Measurements from ENCODE around the gene ULK1. TPM values are rescaled to one million over a fixed set of nuclear protein-coding genes. Genes with fewer than 3 reads are reported as not detected.

The ULK1 gene
- polyA plus RNA-seq, 2 donors: 11.5 to 31.6 TPM

DNA sequence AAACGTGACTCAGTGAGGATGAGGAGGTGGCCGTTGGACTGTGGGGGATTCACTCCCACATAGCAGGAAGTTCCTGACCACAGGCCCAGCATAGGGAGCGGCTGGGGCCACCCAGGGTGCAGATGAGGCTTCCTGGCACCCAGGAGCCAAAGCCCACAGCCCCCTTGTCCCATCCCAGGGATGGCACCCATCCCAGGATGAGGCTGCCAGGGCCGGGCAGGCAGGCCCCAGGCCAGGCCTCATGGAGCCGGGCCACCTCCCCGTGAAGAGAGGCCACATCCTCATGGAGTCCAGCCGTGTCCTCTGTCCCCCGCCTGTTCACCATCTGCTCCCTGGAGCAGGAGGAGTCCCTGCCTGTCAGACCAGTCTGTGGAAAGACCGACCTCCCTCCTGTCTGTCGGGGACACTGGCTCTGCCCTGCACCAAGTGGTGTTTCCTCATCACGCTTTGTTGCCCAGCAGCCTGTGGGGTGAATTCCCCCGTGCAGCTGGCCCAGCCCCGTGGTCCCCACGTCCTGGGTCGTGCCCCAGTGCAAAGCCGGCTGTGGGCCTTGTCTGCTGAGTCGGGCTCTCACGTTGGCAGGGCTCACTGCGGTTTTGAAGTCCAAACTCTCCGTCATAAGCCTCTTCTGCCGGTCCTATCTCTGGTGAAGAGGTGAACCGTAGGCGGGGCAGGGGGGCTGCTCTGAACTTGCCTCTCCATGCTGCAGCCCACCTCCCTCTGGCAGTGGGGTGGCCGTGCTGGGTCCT lies 41.7 kb upstream of the ULK1 start:
- Histone ChIP-seq H3K9me3 (ENCODE audit: control insufficient read depth in 2 of 2, insufficient read depth in 1 of 2, low read depth in 1 of 2, low read length in 1 of 2) (no peaks in the 10 kb centered on the region), H3K4me1 (ENCODE audit: control insufficient read depth in 2 of 2, insufficient read depth in 2 of 2, low read length in 1 of 2) (peaks cover 0 to 8% of the 10 kb centered on the region in 2 donors), H3K27ac (ENCODE audit: low read depth in 2 of 2, low read length in 1 of 2) (no peak overlapping the region), H3K27me3 (ENCODE audit: control insufficient read depth in 1 of 2, insufficient read depth in 2 of 2, low read length in 2 of 2) (no peaks in the 10 kb centered on the region), H3K4me3 (ENCODE audit: low read depth in 1 of 2, low read length in 2 of 2) (no peak overlapping the region), H3K36me3 (ENCODE audit: control insufficient read depth in 2 of 2, insufficient read depth in 2 of 2, low read length in 1 of 2) (no peaks in the 10 kb centered on the region)
- WGBS, 2 donors: 56 to 59% methylated on average over 24 of the region's 24 CpGs

DNA sequence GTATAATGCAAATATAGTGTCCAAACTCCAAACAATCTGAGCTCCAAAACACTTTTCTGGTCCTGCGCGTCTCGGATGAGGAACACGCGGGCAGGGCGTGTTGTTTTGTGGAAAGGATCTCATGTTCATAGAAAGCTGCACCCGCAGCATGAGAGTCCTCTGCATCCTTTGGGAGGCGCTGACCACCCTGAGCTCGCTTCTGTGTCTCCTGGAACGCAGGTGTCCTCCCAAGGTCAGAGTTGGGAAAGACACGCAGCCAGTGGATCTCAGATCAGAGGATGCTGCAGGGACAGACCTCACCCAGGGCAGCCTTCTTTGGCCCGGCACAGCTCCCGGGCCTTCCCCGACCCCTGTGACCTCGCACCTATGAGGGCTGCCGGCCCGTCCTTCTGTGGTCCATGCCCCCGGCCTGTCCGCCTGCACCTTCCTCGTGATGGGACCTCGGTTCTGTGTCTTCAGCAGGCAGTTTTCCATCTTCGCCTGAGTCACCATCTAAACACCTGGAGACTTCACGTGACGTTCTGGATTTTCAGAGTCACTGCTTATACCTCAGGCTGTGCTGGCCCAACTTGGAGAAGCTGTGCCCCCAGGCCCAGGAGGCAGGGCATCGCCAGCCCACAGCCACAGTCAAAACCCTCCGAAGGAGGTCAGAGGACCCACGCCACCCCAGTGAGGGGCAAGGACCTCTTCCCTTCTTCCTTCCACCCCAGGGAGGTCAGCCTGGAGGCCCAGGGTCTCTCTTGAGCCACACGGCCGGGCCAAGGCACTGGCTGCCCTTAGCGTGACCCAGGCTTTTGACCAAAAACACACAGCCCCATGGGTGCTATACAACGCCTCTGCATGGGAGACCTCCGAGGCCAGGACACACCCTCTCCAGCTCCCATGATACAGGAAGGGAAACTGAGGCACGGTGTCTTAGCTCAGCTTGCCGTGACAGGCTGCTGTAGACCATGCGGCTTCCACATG lies 40.3 kb upstream of the ULK1 start:
- no peaks in the 10 kb centered on the region for H3K27me3 ChIP-seq (ENCODE audit: control insufficient read depth in 1 of 2, insufficient read depth in 2 of 2, low read length in 2 of 2)
- H3K27ac ChIP-seq (ENCODE audit: low read depth in 2 of 2, low read length in 1 of 2): no peak overlapping the region
- no peaks in the 10 kb centered on the region for H3K9me3 ChIP-seq (ENCODE audit: control insufficient read depth in 2 of 2, insufficient read depth in 1 of 2, low read depth in 1 of 2, low read length in 1 of 2)
- WGBS, 2 donors: 74 to 77% methylated on average over 35 of the region's 35 CpGs
- peaks cover 0 to 8% of the 10 kb centered on the region in 2 donors for H3K4me1 ChIP-seq (ENCODE audit: control insufficient read depth in 2 of 2, insufficient read depth in 2 of 2, low read length in 1 of 2)
- no peak overlapping the region for H3K4me3 ChIP-seq (ENCODE audit: low read depth in 1 of 2, low read length in 2 of 2)
- H3K36me3 ChIP-seq (ENCODE audit: control insufficient read depth in 2 of 2, insufficient read depth in 2 of 2, low read length in 1 of 2): no peaks in the 10 kb centered on the region

DNA sequence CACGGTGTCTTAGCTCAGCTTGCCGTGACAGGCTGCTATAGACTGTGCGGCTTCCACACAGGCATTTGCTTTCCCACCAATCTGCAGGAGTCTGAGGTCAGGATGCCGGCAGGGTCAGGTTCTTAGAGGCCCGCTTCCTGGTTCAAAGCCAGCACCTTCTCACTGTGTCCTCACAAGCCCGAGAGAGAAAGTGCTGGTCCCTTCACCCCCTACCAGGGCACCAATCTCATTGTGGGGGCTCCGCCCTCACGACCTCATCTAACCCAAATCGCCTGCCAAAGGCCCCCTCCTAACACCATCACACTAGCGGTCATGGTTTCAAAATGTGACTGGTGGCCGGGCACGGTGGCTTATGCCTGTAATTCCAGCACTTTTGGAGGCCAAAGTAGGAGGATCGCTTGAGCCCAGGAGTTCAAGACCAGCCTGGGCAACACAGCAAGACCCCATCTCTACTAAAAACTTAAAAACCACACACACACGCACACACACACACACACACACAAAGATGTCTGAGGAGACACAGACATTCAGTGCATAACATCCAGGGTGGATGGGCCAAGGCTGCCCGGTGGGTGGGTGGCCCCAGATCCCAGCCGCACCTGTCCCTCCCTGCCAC lies 39.5 kb upstream of the ULK1 start:
- Histone ChIP-seq H3K4me3 (ENCODE audit: low read depth in 1 of 2, low read length in 2 of 2) (no peak overlapping the region), H3K4me1 (ENCODE audit: control insufficient read depth in 2 of 2, insufficient read depth in 2 of 2, low read length in 1 of 2) (peaks cover 0 to 8% of the 10 kb centered on the region in 2 donors), H3K9me3 (ENCODE audit: control insufficient read depth in 2 of 2, insufficient read depth in 1 of 2, low read depth in 1 of 2, low read length in 1 of 2) (no peaks in the 10 kb centered on the region), H3K27ac (ENCODE audit: low read depth in 2 of 2, low read length in 1 of 2) (no peak overlapping the region), H3K27me3 (ENCODE audit: control insufficient read depth in 1 of 2, insufficient read depth in 2 of 2, low read length in 2 of 2) (no peaks in the 10 kb centered on the region), H3K36me3 (ENCODE audit: control insufficient read depth in 2 of 2, insufficient read depth in 2 of 2, low read length in 1 of 2) (no peaks in the 10 kb centered on the region)
- 74 to 79% methylated on average over 16 of the region's 16 CpGs for WGBS, 2 donors

DNA sequence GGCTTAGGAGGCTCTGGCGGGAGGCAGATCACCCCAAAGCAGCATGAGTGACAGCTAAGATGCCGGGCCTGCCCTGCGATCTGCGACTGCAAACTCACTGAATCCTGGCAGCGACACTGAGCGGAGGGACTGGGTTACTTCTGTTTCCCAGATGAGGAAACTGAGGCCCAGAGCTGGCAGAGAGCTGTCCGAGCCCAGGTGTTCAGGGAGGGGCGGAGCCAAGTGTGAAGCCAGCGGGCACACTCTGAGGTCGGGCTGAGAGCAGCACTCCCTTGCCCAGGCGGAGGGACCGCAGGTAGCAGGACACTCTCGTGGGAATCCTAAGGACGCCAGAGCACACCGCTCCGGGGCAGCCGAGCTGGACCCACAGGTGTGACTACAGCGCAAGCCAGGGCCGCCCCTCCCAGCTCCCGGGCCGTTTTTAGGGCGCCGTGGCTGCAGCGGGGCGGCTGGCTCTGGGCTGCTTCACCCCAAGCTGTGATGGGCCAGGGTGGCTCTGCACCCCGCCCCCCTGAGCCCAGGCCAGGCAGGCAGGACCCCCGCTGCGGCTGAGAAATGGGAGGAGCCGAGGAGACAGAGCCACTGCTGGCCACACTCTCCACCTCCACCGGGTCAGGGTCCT lies 38.8 kb upstream of the ULK1 start:
- Histone ChIP-seq H3K9me3 (ENCODE audit: control insufficient read depth in 2 of 2, insufficient read depth in 1 of 2, low read depth in 1 of 2, low read length in 1 of 2) (no peaks in the 10 kb centered on the region), H3K36me3 (ENCODE audit: control insufficient read depth in 2 of 2, insufficient read depth in 2 of 2, low read length in 1 of 2) (no peaks in the 10 kb centered on the region), H3K27ac (ENCODE audit: low read depth in 2 of 2, low read length in 1 of 2) (no peak overlapping the region), H3K4me1 (ENCODE audit: control insufficient read depth in 2 of 2, insufficient read depth in 2 of 2, low read length in 1 of 2) (peaks cover 0 to 9% of the 10 kb centered on the region in 2 donors), H3K4me3 (ENCODE audit: low read depth in 1 of 2, low read length in 2 of 2) (no peak overlapping the region), H3K27me3 (ENCODE audit: control insufficient read depth in 1 of 2, insufficient read depth in 2 of 2, low read length in 2 of 2) (no peaks in the 10 kb centered on the region)
- 37 to 45% methylated on average over 23 to 30 of the region's 30 CpGs for WGBS, 2 donors

DNA sequence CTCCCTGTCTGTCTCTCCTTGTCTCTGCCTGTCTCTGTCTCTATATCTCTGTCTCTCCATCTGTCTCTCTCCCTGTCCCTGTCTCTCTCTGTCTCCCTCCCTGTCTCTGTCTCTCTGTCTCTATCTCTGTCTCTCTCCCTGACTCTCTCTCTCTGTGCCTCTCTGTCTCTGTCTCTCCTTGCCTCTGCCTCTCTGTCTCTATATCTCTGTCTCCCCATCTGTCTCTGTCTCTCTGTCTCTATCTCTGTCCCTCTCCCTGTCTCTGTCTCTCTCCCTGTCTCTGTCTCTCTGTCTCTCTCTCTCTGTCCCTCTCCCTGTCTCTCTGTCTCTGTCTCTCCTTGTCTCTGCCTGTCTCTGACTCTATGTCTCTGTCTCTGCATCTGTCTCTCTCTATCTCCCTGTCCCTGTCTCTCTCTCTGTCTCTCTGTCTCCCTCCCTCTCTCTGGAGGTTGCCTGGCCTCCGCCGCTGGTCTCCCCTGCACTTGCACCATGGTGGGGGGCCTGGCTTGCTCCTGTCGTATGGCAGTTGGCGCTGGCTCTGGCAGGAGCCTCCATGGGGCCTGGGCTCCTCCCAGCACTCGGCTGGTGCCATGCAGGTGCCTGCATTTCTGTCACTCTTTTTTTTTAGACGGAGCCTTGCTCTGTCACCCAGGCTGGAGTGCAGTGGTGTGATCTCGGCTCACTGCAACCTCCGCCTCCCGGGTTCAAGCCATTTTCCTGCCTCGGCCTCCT lies 37.9 kb upstream of the ULK1 start:
- H3K4me1 ChIP-seq (ENCODE audit: control insufficient read depth in 2 of 2, insufficient read depth in 2 of 2, low read length in 1 of 2): peaks cover 0 to 15% of the 10 kb centered on the region in 2 donors
- H3K9me3 ChIP-seq (ENCODE audit: control insufficient read depth in 2 of 2, insufficient read depth in 1 of 2, low read depth in 1 of 2, low read length in 1 of 2): no peaks in the 10 kb centered on the region
- H3K36me3 ChIP-seq (ENCODE audit: control insufficient read depth in 2 of 2, insufficient read depth in 2 of 2, low read length in 1 of 2): no peaks in the 10 kb centered on the region
- no peak overlapping the region for H3K27ac ChIP-seq (ENCODE audit: low read depth in 2 of 2, low read length in 1 of 2)
- 87% methylated on average over 10 of the region's 10 CpGs for WGBS, 2 donors
- no peaks in the 10 kb centered on the region for H3K27me3 ChIP-seq (ENCODE audit: control insufficient read depth in 1 of 2, insufficient read depth in 2 of 2, low read length in 2 of 2)
- H3K4me3 ChIP-seq (ENCODE audit: low read depth in 1 of 2, low read length in 2 of 2): no peak overlapping the region

DNA sequence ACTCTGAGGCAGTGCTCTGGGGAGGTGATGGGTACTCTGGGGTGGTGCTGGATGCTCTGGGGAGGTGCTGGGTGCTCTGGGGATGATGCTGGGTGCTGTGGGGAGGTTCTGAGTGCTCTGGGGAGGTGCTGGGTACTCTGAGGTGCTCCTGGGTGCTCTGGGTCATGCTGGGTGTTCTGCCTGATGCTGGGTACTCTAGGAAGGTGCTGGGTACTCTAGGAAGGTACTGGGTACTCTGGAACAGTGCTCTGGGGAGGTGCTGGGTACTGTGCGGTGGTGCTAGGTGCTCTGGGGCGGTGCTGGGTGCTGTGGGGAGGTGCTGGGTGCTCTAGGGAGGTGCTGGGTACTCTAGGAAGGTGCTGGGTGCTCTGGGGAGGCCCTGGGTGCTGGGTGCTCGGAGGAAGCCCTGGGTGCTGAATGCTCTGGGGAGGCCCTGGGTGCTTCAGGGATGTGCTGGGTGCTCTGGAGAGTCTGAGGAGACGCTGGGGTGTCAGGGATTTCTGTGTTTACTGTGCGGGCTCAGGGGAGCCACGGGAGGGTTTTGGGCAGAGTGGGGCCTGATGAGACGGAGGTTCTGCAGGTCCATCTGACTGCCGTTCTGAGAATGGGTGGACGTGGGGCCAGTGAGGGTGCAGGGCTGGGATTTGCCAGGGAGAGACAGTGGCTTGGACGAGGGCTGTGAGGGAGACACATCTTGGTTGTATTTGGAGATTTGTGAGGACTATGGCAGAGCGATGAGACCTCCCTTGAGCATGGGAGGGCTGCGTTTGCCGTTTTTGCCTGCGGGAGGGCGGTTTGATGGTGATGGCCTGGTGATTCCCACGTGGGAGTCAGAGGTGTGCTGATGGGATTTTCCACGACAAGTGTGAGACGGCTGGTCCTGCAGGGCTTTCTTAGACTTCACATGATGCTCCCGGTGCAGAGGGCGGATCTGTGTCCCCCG lies 36.2 kb upstream of the ULK1 start:
- WGBS, 2 donors: 84% methylated on average over 21 of the region's 21 CpGs
- no peak overlapping the region for H3K4me3 ChIP-seq (ENCODE audit: low read depth in 1 of 2, low read length in 2 of 2)
- no peak overlapping the region for H3K27ac ChIP-seq (ENCODE audit: low read depth in 2 of 2, low read length in 1 of 2)
- H3K4me1 ChIP-seq (ENCODE audit: control insufficient read depth in 2 of 2, insufficient read depth in 2 of 2, low read length in 1 of 2): peaks cover 0 to 15% of the 10 kb centered on the region in 2 donors
- H3K9me3 ChIP-seq (ENCODE audit: control insufficient read depth in 2 of 2, insufficient read depth in 1 of 2, low read depth in 1 of 2, low read length in 1 of 2): no peaks in the 10 kb centered on the region
- no peaks in the 10 kb centered on the region for H3K36me3 ChIP-seq (ENCODE audit: control insufficient read depth in 2 of 2, insufficient read depth in 2 of 2, low read length in 1 of 2)
- no peaks in the 10 kb centered on the region for H3K27me3 ChIP-seq (ENCODE audit: control insufficient read depth in 1 of 2, insufficient read depth in 2 of 2, low read length in 2 of 2)

DNA sequence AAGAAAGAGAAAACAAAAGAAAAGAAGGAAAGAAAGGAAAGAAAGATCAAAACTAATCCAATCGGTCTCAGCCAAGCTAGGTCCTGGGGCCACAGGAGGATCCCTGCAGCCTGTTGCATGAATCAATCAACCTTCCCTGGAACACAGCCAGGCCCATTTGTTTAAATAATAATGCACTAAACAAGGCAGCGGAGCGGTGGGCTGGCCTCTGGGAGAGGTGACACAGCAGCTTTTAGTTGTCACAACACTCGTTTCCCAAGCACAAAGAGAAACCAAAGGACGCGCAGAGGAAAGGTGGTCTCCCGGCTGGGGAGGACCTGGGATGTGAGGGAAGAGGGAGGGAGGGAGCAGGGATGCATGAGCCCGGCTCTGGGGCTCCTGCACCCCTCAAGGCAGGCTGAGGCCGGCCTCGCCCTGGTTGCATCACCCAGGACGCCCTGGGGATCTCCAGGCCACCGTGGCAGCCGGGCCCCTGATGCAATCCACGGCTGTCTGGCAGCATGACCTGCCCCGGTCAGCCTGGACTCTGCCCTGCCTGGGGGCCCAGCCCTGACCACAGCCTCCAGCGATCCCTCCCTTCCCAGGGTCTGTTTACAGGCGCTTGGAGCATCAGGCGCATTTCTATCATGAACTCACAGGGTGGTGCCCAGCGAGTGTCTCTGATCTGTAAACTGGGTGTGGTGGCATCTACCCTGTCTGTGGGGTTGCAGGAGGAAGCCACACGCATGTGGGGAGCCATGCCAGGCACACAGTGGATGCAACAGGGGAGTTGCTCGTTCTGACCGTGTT lies 33.8 kb upstream of the ULK1 start:
- no peak overlapping the region for H3K4me3 ChIP-seq (ENCODE audit: low read depth in 1 of 2, low read length in 2 of 2)
- H3K4me1 ChIP-seq (ENCODE audit: control insufficient read depth in 2 of 2, insufficient read depth in 2 of 2, low read length in 1 of 2): peaks cover 0 to 19% of the 10 kb centered on the region in 2 donors
- H3K36me3 ChIP-seq (ENCODE audit: control insufficient read depth in 2 of 2, insufficient read depth in 2 of 2, low read length in 1 of 2): no peaks in the 10 kb centered on the region
- no peaks in the 10 kb centered on the region for H3K9me3 ChIP-seq (ENCODE audit: control insufficient read depth in 2 of 2, insufficient read depth in 1 of 2, low read depth in 1 of 2, low read length in 1 of 2)
- no peaks in the 10 kb centered on the region for H3K27me3 ChIP-seq (ENCODE audit: control insufficient read depth in 1 of 2, insufficient read depth in 2 of 2, low read length in 2 of 2)
- 23 to 28% methylated on average over 17 to 22 of the region's 22 CpGs for WGBS, 2 donors
- peak overlapping the region in 1 of 2 donors; percentile 2 for H3K27ac ChIP-seq (ENCODE audit: low read depth in 2 of 2, low read length in 1 of 2)
